Testis (tissue), 2 donors: ENCODE results near the gene ZSWIM6.

Experiments used
- CTCF ChIP-seq, 3 experiments: fragments of 450-650 bp in 2 of 3; fragments of 200-600 bp in 1 of 3; sonication (generic) in 1 of 3; IDR thresholded peaks; one replicate each; pipeline ENCODE4 v1.5.1; 2016 to 2019; ENCODE audit warnings: antibody characterized with exemption in 3 of 3, mild to moderate bottlenecking in 2 of 3, moderate library complexity in 1 of 3
- POLR2A ChIP-seq: fragments of 450-650 bp; IDR thresholded peaks from one replicate; pipeline ENCODE4 v1.6.1; 2017; ENCODE audit warnings: antibody characterized with exemption, mild to moderate bottlenecking, moderate library complexity

- TF ChIP-seq CTCF (IDR thresholded peaks at IDR 0.05) (no peak), POLR2A (no peak)
These were observed 154.4 kb downstream of the ZSWIM6 start for GRCh38 chr5:61486476-61486875.
